ENCODE results near the gene BMPR1B.

Gene BMPR1B

GRCh38 chr4:95084584-95084983 lies 326.8 kb downstream of the BMPR1B start:
- no peak for DNase-seq (ENCODE audit: low read depth in 1 of 2, low spot score in 1 of 2)

GRCh38 chr4:95085124-95085833 lies 327.5 kb downstream of the BMPR1B start:
- DNase-seq (ENCODE audit: low read depth in 1 of 2, low spot score in 1 of 2) = no peak

GRCh38 chr4:95086551-95086950 lies 328.8 kb downstream of the BMPR1B start:
- DNase-seq (ENCODE audit: low read depth in 1 of 2, low spot score in 1 of 2) = no peak

- no peak for DNase-seq (ENCODE audit: low read depth in 1 of 2, low spot score in 1 of 2)
Observed at GRCh38 chr4:95087657-95088455, 330.1 kb downstream of the BMPR1B start.

GRCh38 chr4:95091272-95091671 lies 333.5 kb downstream of the BMPR1B start:
- no peak for DNase-seq (ENCODE audit: low read depth in 1 of 2, low spot score in 1 of 2)

DNA sequence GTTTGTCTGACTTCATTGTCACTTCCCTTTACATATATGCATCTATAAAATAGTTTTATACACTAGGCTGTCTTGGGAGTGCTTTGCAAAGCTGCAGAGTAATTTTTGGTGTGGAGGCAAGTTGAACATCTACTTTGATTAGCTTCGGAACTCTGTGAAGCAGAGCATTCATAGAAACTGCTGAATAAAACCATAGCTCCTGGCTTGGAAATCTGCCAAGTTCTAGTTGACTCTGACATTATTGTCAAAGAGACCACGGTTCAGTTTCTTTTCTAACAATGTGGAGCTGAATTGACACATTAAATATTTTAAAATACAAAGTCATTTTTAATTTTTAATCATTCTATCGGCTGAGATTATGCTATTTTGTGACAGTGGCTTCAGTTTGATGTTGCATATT lies 335.0 kb downstream of the BMPR1B start:
- no peak for DNase-seq (ENCODE audit: low read depth in 1 of 2, low spot score in 1 of 2)

DNA sequence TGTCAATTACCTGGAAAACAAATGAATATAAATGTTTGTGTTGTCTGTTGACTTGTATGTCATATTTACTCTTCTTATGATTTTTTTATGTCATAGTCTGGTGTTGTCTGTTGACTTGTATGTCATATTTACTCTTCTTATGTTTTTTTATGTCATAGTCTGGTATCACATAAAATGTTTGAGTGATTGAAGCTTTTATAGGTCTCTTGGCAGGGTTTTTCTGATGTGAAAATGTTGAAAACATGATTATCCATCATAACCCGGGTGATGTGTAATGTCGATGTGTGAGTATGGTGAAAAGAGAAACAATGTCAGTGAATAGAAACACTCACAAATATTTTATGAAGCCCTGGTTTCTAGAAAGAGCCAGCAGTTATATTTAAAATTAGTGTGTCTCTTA lies 335.7 kb downstream of the BMPR1B start:
- DNase-seq (ENCODE audit: low read depth in 1 of 2, low spot score in 1 of 2) = no peak

- no peak for DNase-seq (ENCODE audit: low read depth in 1 of 2, low spot score in 1 of 2)
Observed at GRCh38 chr4:95093936-95094929, 336.5 kb downstream of the BMPR1B start.

DNA sequence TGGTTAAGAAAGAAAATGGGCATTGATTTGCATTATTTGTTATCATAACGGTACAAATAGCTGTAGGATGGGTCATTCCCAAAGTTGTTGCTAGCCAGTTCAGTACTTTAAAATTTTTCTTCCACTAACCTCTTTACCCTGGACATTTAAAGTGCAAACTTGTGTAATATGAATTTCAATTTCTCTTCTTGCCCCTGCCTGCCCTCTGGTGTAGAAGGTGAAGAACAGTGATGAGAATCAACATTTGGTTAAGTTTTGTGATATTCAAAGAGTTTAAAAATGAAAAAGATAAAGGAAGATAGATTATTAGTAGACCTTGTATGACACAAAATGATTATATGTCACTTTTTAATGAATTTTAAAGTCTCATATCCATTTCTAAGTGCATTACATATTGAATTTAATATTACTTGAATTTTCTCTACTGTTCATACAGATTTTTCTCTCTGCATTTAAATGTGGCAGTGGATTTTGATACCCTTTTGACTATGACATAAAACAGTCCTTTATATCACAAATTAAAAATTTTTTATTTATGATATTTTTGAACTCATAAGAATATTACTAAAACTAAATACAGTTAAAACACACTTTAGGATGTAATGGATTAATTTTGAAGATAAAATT lies 337.7 kb downstream of the BMPR1B start:
- DNase-seq (ENCODE audit: low read depth in 1 of 2, low spot score in 1 of 2) = no peak

GRCh38 chr4:95102162-95102790 lies 344.5 kb downstream of the BMPR1B start:
- no peak for DNase-seq (ENCODE audit: low read depth in 1 of 2, low spot score in 1 of 2)

DNA sequence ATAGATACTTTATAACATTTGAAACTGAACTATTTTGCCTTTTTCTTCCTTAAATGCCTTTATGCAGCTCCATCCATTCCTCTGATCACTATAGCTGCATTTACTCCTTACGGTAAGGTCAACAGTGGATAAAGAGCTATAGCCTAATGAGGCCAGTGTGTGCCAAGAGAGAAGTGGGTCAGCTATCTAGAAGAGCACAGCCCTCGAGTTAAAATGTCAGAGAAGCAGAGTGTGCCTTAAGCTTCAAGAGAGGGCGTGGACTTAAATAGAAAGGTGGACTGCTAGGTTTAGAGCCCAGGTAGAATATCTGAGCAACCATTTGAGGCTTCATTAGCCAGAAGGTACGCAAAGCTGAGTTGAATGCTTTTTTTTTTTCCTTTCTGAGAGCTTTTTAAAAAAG lies 347.4 kb downstream of the BMPR1B start:
- no peak for DNase-seq (ENCODE audit: low read depth in 1 of 2, low spot score in 1 of 2)

GRCh38 chr4:95105983-95106382 lies 348.2 kb downstream of the BMPR1B start:
- no peak for DNase-seq (ENCODE audit: low read depth in 1 of 2, low spot score in 1 of 2)

DNA sequence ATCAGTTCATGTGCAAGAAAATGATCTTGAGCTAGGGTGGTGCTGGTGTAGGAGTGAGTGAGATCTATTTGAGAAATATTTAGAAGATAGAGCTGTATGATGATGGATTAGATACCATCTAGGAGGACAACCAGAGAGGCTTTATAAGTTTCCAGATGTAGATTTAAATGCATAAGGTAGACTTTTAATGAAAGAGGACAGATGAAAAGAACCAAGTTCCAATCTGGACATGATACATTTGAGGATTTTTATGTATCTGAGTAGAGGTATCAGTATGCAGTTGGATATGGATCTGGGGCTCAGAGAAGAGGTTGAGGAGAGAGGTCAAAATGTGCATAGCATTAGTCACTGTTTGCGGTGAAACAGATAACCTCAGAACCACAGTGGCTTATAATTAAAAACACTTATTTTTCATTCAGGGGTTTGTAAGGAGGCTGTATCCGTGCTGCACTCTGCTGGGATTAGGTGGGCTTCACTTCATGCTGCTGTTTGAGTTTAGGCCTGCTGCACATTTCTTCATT lies 348.7 kb downstream of the BMPR1B start:
- no peak for DNase-seq (ENCODE audit: low read depth in 1 of 2, low spot score in 1 of 2)

GRCh38 chr4:95107004-95107403 lies 349.2 kb downstream of the BMPR1B start:
- DNase-seq (ENCODE audit: low read depth in 1 of 2, low spot score in 1 of 2) = no peak

DNA sequence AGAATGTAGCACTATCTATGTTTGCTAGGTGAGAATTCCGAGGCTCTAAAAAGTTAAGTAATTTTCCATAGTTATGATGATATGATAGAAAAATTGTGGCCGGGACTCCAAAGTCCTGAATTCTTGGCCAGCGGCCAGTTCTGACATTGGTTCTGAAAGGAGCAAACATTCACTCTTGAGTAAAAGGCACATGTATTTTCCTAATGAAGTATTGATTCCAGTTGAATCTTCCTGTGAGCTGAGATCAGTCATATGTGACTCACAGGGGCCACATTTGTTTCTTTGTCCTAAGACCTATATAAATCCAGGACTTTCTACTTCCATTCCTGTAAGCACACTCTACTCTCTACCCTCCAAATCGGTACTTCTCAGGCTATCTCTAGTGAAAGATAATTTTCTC lies 349.9 kb downstream of the BMPR1B start:
- DNase-seq (ENCODE audit: low read depth in 1 of 2, low spot score in 1 of 2) = no peak

GRCh38 chr4:95108883-95109421 lies 351.2 kb downstream of the BMPR1B start:
- no peak for DNase-seq (ENCODE audit: low read depth in 1 of 2, low spot score in 1 of 2)

DNA sequence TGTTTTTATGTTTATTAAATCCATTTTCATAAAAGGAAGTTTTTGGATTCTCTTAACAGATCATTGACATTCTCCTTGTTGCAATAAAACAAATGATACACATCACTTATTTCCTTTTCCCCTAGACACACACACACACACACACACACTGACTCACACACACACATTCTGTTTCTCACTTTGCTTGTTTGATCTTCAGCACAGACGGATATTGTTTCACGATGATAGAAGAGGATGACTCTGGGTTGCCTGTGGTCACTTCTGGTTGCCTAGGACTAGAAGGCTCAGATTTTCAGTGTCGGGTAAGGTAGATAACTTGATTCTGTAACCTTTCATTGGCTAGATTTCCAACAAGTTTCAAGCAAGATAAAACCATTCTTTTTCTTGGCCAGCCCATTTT lies 356.8 kb downstream of the BMPR1B start:
- DNase-seq (ENCODE audit: low read depth in 1 of 2, low spot score in 1 of 2) = no peak

GRCh38 chr4:95118497-95118896 lies 360.7 kb downstream of the BMPR1B start:
- DNase-seq (ENCODE audit: low read depth in 1 of 2, low spot score in 1 of 2) = no peak

- no peak for DNase-seq (ENCODE audit: low read depth in 1 of 2, low spot score in 1 of 2)
Observed at GRCh38 chr4:95120456-95120855, 362.7 kb downstream of the BMPR1B start.

DNA sequence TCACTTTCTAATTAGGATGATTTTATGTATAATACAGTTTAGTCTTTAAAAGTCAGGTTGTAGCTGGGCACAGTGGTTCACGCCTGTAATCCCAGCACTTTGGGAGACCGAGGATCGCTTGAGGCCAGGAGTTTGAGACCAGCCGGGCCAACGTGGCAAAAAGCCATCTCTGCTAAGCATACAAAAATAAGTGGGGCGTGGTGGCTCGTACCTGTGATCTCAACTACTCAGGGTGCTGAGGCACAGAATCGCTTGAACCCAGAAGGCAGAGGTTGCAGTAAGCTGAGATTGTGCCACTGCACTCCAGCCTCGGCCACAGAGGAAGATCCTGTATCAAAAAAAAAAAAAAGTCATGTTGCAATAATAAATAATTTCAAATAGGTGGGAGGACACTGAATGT lies 364.2 kb downstream of the BMPR1B start:
- no peak for DNase-seq (ENCODE audit: low read depth in 1 of 2, low spot score in 1 of 2)
